GM12878 (cell line): ENCODE data around the gene IFRD1. TPM values are rescaled to one million over a fixed set of nuclear protein-coding genes. Genes with fewer than 3 reads are reported as not detected.

Experiments
- ATAC-seq: fragments of 200-7000 bp; cut with Tn5 transposase; 3 replicates; pipeline ENCODE4 v1.9.1; 2020; ENCODE audit warnings: mild to moderate bottlenecking, moderate library complexity
- Bru-seq: library from RNA; stranded (reverse); fragments of 400-500 nt; gene quantifications from one replicate; lab custom pipeline; 2021; lab: Mats Ljungman, UMichigan
- BruChase-seq, 2 experiments: library from RNA; stranded (reverse); fragments of 400-500 nt; gene quantifications; one replicate each; lab custom pipeline; 2021; lab: Mats Ljungman, UMichigan
- BruUV-seq: library from RNA; stranded (reverse); fragments of 400-500 nt; replicated peaks from 2 replicates; lab custom pipeline; 2021; lab: Mats Ljungman, UMichigan
- CTCF ChIA-PET: fragments of 300-600 bp; sonication (Branson Sonifier 250); formaldehyde crosslinking; extraction: SDS; loops from one replicate; lab custom pipeline; 2021; ENCODE audit warnings: inconsistent platforms; lab: Yijun Ruan, JAX
- POLR2A ChIA-PET: fragments of 350-600 bp; formaldehyde crosslinking; extraction: SDS; loops from one replicate; lab custom pipeline; 2021; ENCODE audit warnings: inconsistent platforms; lab: Charles Lee
- RAD21 ChIA-PET: fragments of 300-600 bp; sonication (Branson Sonifier 250); formaldehyde crosslinking; loops from one replicate; lab custom pipeline; 2023; ENCODE audit warnings: antibody characterized with exemption; ENCODE audit not compliant: unreplicated experiment; lab: Charles Lee
- SMC1A ChIA-PET: fragments of 300-600 bp; sonication (Branson Sonifier 250); formaldehyde crosslinking; loops from one replicate; lab custom pipeline; 2023; ENCODE audit not compliant: unreplicated experiment, uncharacterized antibody; lab: Charles Lee
- DNase-seq: peaks from one replicate; pipeline ENCODE4 v3.0.0-alpha.2; 2011; ENCODE audit warnings: low read depth, low spot score
- FAIRE-seq: peaks from 3 replicates; lab custom pipeline; 2011; peaks lifted over from hg19 to GRCh38; lab: Jason Lieb, UNC
- H2AFZ ChIP-seq: 2 replicates; pipeline ENCODE4 v1.6.0; 2011; ENCODE audit warnings: low read depth, low read length, control low read depth; ENCODE audit not compliant: control insufficient read depth
- H3K27ac ChIP-seq: 2 replicates; pipeline ENCODE4 v1.5.1; 2011; ENCODE audit warnings: control low read depth; ENCODE audit not compliant: control insufficient read depth, insufficient read depth
- H3K27me3 ChIP-seq, 2 experiments: replicated peaks in 1 of 2; 2 replicates each; pipeline versions ENCODE4 v1.6.0 to v1.6.1; 2011; ENCODE audit warnings: low read length in 1 of 2; ENCODE audit not compliant: control insufficient read depth in 2 of 2, insufficient read depth in 2 of 2
- H3K36me3 ChIP-seq, 2 experiments: 2 replicates each; pipeline ENCODE4 v1.5.1; 2011; ENCODE audit warnings: low read length in 1 of 2; ENCODE audit not compliant: control insufficient read depth in 2 of 2, insufficient read depth in 2 of 2
- H3K4me1 ChIP-seq: 2 replicates; pipeline ENCODE4 v1.6.1; 2011; ENCODE audit warnings: mild to moderate bottlenecking, low read length, moderate library complexity, mixed read lengths; ENCODE audit not compliant: control insufficient read depth, insufficient read depth
- H3K4me2 ChIP-seq: 2 replicates; pipeline ENCODE4 v1.6.0; 2011; ENCODE audit warnings: control low read depth; ENCODE audit not compliant: control insufficient read depth, insufficient read depth
- H3K4me3 ChIP-seq: fragments of 200-600 bp; sonication (generic); 2 replicates; pipeline ENCODE4 v1.5.1; 2016
- H3K79me2 ChIP-seq: 2 replicates; pipeline ENCODE4 v1.6.0; 2011; ENCODE audit warnings: low read length; ENCODE audit not compliant: control insufficient read depth, insufficient read depth
- H3K9ac ChIP-seq: 2 replicates; pipeline ENCODE4 v1.8.0; 2011; ENCODE audit warnings: low read length, control low read depth, mixed read lengths; ENCODE audit not compliant: control insufficient read depth, insufficient read depth
- H3K9me3 ChIP-seq: replicated peaks from 3 replicates; pipeline ENCODE4 v1.5.1; 2011; ENCODE audit warnings: mild to moderate bottlenecking, low read length; ENCODE audit not compliant: control insufficient read depth, insufficient read depth
- H4K20me1 ChIP-seq: 2 replicates; pipeline ENCODE4 v1.6.0; 2011; ENCODE audit not compliant: control insufficient read depth, insufficient read depth
- BRCA1 ChIP-seq: IDR thresholded peaks from 2 replicates; pipeline ENCODE4 v1.6.1; 2011; ENCODE audit warnings: low read depth, low read length, improper control_type of control experiment
- E4F1 ChIP-seq: fragments of 450-650 bp; IDR thresholded peaks from 2 replicates; pipeline ENCODE4 v1.6.1; 2018; ENCODE audit warnings: borderline replicate concordance, mild to moderate bottlenecking; ENCODE audit not compliant: partially characterized antibody
- ESRRA ChIP-seq: IDR thresholded peaks from 2 replicates; pipeline ENCODE4 v1.6.1; 2012; ENCODE audit warnings: mild to moderate bottlenecking, low read length, improper control_type of control experiment
- ETV6 ChIP-seq, 2 experiments: fragments of 450-650 bp in 1 of 2; IDR thresholded peaks in 1 of 2; conservative IDR thresholded peaks in 1 of 2; 2 replicates each; pipeline ENCODE4 v1.6.1; 2014; ENCODE audit warnings: antibody characterized with exemption in 1 of 2, borderline replicate concordance in 1 of 2, low read depth in 1 of 2, mild to moderate bottlenecking in 1 of 2, moderate library complexity in 1 of 2
- EZH2 ChIP-seq: IDR thresholded peaks from 2 replicates; pipeline ENCODE4 v1.6.1; 2012; ENCODE audit warnings: low read depth, mild to moderate bottlenecking, control low read depth, inconsistent platforms, low read length, borderline replicate concordance; ENCODE audit not compliant: control insufficient read depth
- JUND ChIP-seq: IDR thresholded peaks from 2 replicates; pipeline ENCODE4 v1.6.1; 2012; ENCODE audit warnings: low read depth, mild to moderate bottlenecking, low read length, improper control_type of control experiment, moderate library complexity
- RELB ChIP-seq: fragments of 450-650 bp; IDR thresholded peaks from 2 replicates; pipeline ENCODE4 v1.6.1; 2017; ENCODE audit warnings: low read depth, mild to moderate bottlenecking, moderate library complexity
- RFX5 ChIP-seq: IDR thresholded peaks from 2 replicates; pipeline ENCODE4 v1.6.1; 2011; ENCODE audit warnings: low read depth, low read length, improper control_type of control experiment
- RUNX3 ChIP-seq: IDR thresholded peaks from 2 replicates; pipeline ENCODE4 v1.6.1; 2012; ENCODE audit warnings: low read length, inconsistent platforms
- SMARCA5 ChIP-seq: fragments of 450-650 bp; IDR thresholded peaks from 2 replicates; pipeline ENCODE4 v1.6.1; 2017; ENCODE audit warnings: mild to moderate bottlenecking
- TAF1 ChIP-seq: IDR thresholded peaks from 2 replicates; pipeline ENCODE4 v1.6.1; 2011; ENCODE audit warnings: mild to moderate bottlenecking, low read depth, low read length, borderline replicate concordance
- ZSCAN29 ChIP-seq: fragments of 450-650 bp; IDR thresholded peaks from 2 replicates; pipeline ENCODE4 v1.6.1; 2017; ENCODE audit warnings: mild to moderate bottlenecking, moderate library complexity
- WGBS: methylation state at CpG from one replicate; pipeline ENCODE4 v1.1.6; 2016; ENCODE audit warnings: low lambda C conversion rate; ENCODE audit not compliant: insufficient replicate concordance, insufficient coverage; ENCODE audit errors: missing lambda C conversion rate; 5-methylcytosine and 5-hydroxymethylcytosine counted together
- in situ Hi-C: fragments of 300-500 bp; cut with MboI; formaldehyde crosslinking; loops from 9 replicates; pipeline ENCODE4 v1.14.3; 2018; ENCODE audit warnings: mixed read lengths
- intact Hi-C: fragments of 100-400 bp; cut with micrococcal nuclease; formaldehyde crosslinking; loops from one replicate; pipeline ENCODE4 v1.14.2; 2022; ENCODE audit not compliant: unreplicated experiment
- long read RNA-seq, 2 experiments: library from polyadenylated mRNA; unstranded; transcript quantifications; one replicate each; pipeline ENCODE4 v2.0.0, GENCODE V29; 2019 to 2020
- polyA minus RNA-seq, 3 experiments: library from RNA; depleted of rRNA, polyadenylated mRNA; stranded (reverse); fragments of >200 nt; gene quantifications; 2 replicates each; pipeline ENCODE4 v1.2.3, GENCODE V29; 2011
- polyA plus RNA-seq, 11 experiments: library from polyadenylated mRNA; depleted of rRNA in 4 of 11; unstranded in 6 of 11; stranded (reverse) in 5 of 11; fragments of >200 nt; fragmentation: Nextera tagmentation in 4 of 11; fragmentation: Illumina TruSeq in 1 of 11; extraction: Ambion mirVana in 4 of 11; extraction: Trizol in 1 of 11; gene quantifications; 1 replicate in 1 of 11; 2 replicates in 10 of 11; pipeline versions ENCODE4 v1.2.1 to v1.2.3, GENCODE V29; 2011 to 2016; ENCODE audit warnings: inconsistent platforms in 2 of 11, missing spikeins in 2 of 11, low read depth in 1 of 11
- total RNA-seq, 4 experiments: library from RNA; depleted of rRNA in 3 of 4; stranded (reverse); fragments of >200 nt in 3 of 4; fragmentation: Illumina TruSeq in 1 of 4; extraction: Trizol in 1 of 4; gene quantifications; 2 replicates each; pipeline versions ENCODE4 v1.2.1 to v1.2.3, GENCODE V29; 2013 to 2021

The IFRD1 gene
- total RNA-seq (2013; cell fraction: nucleolus; rRNA removed): 67.1 and 76.4 TPM in 2 replicates
- total RNA-seq (2014; rRNA removed) (21.7 and 26.2 TPM in 2 replicates), total RNA-seq (2014; rRNA removed; fragmentation: Illumina TruSeq; extraction: Trizol) (19.7 and 21.9 TPM in 2 replicates), total RNA-seq (2021) (20.0 and 20.1 TPM in 2 replicates), polyA plus RNA-seq (2011; rRNA removed) (31.1 and 47.8 TPM in 2 replicates), polyA plus RNA-seq (2014; fragmentation: Illumina TruSeq; extraction: Trizol) (16.8 and 17.5 TPM in 2 replicates), polyA plus RNA-seq (2014; fragmentation: Nextera tagmentation; extraction: Ambion mirVana) (10 to 100 TPM in 1 of 2 experiments, 1 to 10 TPM in 1; 9.6 to 12.0 TPM), polyA plus RNA-seq (2014; rRNA removed) (18.6 and 18.7 TPM in 2 replicates), polyA plus RNA-seq (2016; fragmentation: Nextera tagmentation; extraction: Ambion mirVana) (10 to 100 TPM; 25.2 to 25.4 TPM), polyA minus RNA-seq (2011; rRNA and poly(A)+ RNA removed) (18.9 and 25.7 TPM in 2 replicates), Bru-seq, nascent RNA (percentile 95 among the genes with signal in this experiment), BruChase-seq, experiment 1, labeled RNA remaining after a 6-hour chase (percentile 82 among the genes with signal in this experiment), BruChase-seq, experiment 2, labeled RNA remaining after a 2-hour chase (percentile 90 among the genes with signal in this experiment)
- 8.8 TPM for polyA plus RNA-seq (2011; ENCODE audit: low read depth)
- polyA plus RNA-seq (2011; cell fraction: cytosol; rRNA removed): 9.4 and 10.3 TPM in 2 replicates
- polyA plus RNA-seq (2011; cell fraction: nucleus; rRNA removed): 35.5 and 39.5 TPM in 2 replicates
- 19.1 and 25.5 TPM in 2 replicates for polyA plus RNA-seq (2012)
- polyA minus RNA-seq (2011; cell fraction: cytosol; rRNA and poly(A)+ RNA removed): 6.7 and 13.1 TPM in 2 replicates
- 40.0 and 55.1 TPM in 2 replicates for polyA minus RNA-seq (2011; cell fraction: nucleus; rRNA and poly(A)+ RNA removed)
- long read RNA-seq, experiment 1, transcript IFRD1-202 (12 exons, 2,290 nt): major isoform, 17 of 18 reads
- long read RNA-seq, experiment 1, partial matches to known transcripts: 0 of 18 reads
- long read RNA-seq, experiment 1, other reads (novel, unspliced or antisense): 1 of 18 reads
- long read RNA-seq, experiment 2, transcript IFRD1-202 (12 exons, 2,290 nt): major isoform, 157 of 179 reads
- long read RNA-seq, experiment 2, transcript IFRD1-205 (4 exons, 1,938 nt): minor isoform, 5 of 179 reads
- long read RNA-seq, experiment 2, partial matches to known transcripts: 2 of 179 reads
- long read RNA-seq, experiment 2, other reads (novel, unspliced or antisense): 15 of 179 reads

- H3K9ac ChIP-seq: peak within 1 kb of the TSS; percentile 95
- WGBS: under 1% methylated on average over 73 of the region's 73 CpGs
- POLR2A ChIA-PET: interaction anchor here (0.5 to 1.6 kb wide), 8 partner anchors 9 to 1148 kb away, joined by 3 to 12 read pairs (median 4); a partner anchor contains a TSS
- peak within 1 kb of the TSS; percentile 95 for H3K4me3 ChIP-seq
- intact Hi-C loops: loop anchor here (2.0 to 10.0 kb wide), 4 partner anchors 243 to 895 kb away; partner anchors contain the start of genes DOCK4, SMIM30 and ZNF277
- no TSS peak for BruUV-seq
- RAD21 ChIA-PET: interaction anchor here (1.4 to 2.1 kb wide), 2 partner anchors 9 to 30 kb away, joined by 3 to 5 read pairs; partner anchors contain the start of gene LSMEM1
- peaks cover 43% of the 10 kb centered on the region for H3K79me2 ChIP-seq
- SMC1A ChIA-PET: interaction anchor here (0.6 to 2.0 kb wide), 5 partner anchors 9 to 48 kb away, joined by 3 to 13 read pairs (median 4); no protein-coding TSS in a partner anchor
- DNase-seq: peak; percentile 94
- CTCF ChIA-PET: interaction anchor here (0.5 to 2.9 kb wide), 4 partner anchors 47 to 697 kb away, joined by 3 to 11 read pairs (median 6); no protein-coding TSS in a partner anchor
- H3K27ac ChIP-seq: peak within 1 kb of the TSS; percentile 92
- no peaks in the 10 kb centered on the region for H3K36me3 ChIP-seq
- peaks cover 4% of the 10 kb centered on the region; the same call in 1 of the 2 replicates for H3K4me1 ChIP-seq
- no peaks in the 10 kb centered on the region for H4K20me1 ChIP-seq
- H3K27me3 ChIP-seq: no peaks in the 10 kb centered on the region
- peak within 1 kb of the TSS; percentile 80 for H3K4me2 ChIP-seq
- H2AFZ ChIP-seq: peak within 1 kb of the TSS; percentile 85
- peak; percentile 95 for FAIRE-seq
- peak; percentile 83 for ATAC-seq
- in situ Hi-C loops: loop anchor here (5.0 kb wide), 1 partner anchor 243 kb away; the partner anchor contains the start of genes DOCK4 and ZNF277
- no peaks in the 10 kb centered on the region for H3K9me3 ChIP-seq
- no peak for TF ChIP-seq JUND
- TF ChIP-seq RFX5: peak; percentile 83
- TF ChIP-seq EZH2: no peak
- peak; percentile 69 for TF ChIP-seq SMARCA5
- TF ChIP-seq ESRRA: no peak
- TF ChIP-seq E4F1: no peak
- TF ChIP-seq BRCA1: no peak
- TF ChIP-seq RELB: 0 out of 2 replicates have a peak, but pooled peaks have one; percentile 16
- peak; percentile 85 for TF ChIP-seq TAF1
- TF ChIP-seq ZSCAN29: 0 out of 2 replicates have a peak, but pooled peaks have one; percentile 10
- TF ChIP-seq RUNX3: peak; percentile 53
- TF ChIP-seq ETV6 (conservative IDR thresholded peaks at IDR 0.05 in 1 of 2, IDR thresholded peaks at IDR 0.05 in 1 of 2; ENCODE audit: borderline replicate concordance in 1 of 2, low read depth in 1 of 2): no peak
These were observed at the start of gene IFRD1 for GRCh38 chr7:112449902-112450806. Gene IFRD1, plus strand, starts transcription at chr7:112450460. Its CDS starts 229 bp downstream, at chr7:112450689.
